Neural progenitor cell (in vitro differentiated cells): Measurements from ENCODE around the gene STX8. TPM values are rescaled to one million over a fixed set of nuclear protein-coding genes. Genes with fewer than 3 reads are reported as not detected.
A peak's percentile ranks its signal among the peaks of the same experiment; 100 is the strongest.

Source experiments
- DNase-seq: peaks from one replicate; pipeline ENCODE4 v3.0.0-alpha.2; 2016; ENCODE audit warnings: low spot score
- H2AFZ ChIP-seq: fragments of 200-600 bp; sonication (generic); replicated peaks from 2 replicates; pipeline ENCODE4 v1.6.1; 2016; ENCODE audit warnings: antibody characterized with exemption
- H3F3A ChIP-seq: fragments of 200-600 bp; sonication (generic); 2 replicates; pipeline ENCODE4 v1.6.1; 2016; ENCODE audit warnings: antibody characterized with exemption, low read depth
- H3K27ac ChIP-seq: fragments of 200-600 bp; sonication (generic); 2 replicates; pipeline ENCODE4 v1.5.1; 2016; ENCODE audit warnings: mild to moderate bottlenecking
- H3K27me3 ChIP-seq: fragments of 200-600 bp; sonication (generic); 2 replicates; pipeline ENCODE4 v1.6.1; 2016; ENCODE audit warnings: mild to moderate bottlenecking, moderate library complexity
- H3K36me3 ChIP-seq: fragments of 200-600 bp; sonication (generic); 2 replicates; pipeline ENCODE4 v1.5.1; 2016
- H3K4me1 ChIP-seq: fragments of 200-600 bp; sonication (generic); 2 replicates; pipeline ENCODE4 v1.6.1; 2016; ENCODE audit warnings: mixed run types
- H3K4me2 ChIP-seq: fragments of 200-600 bp; sonication (generic); 2 replicates; pipeline ENCODE4 v1.6.1; 2016
- H3K4me3 ChIP-seq: fragments of 200-600 bp; sonication (generic); 2 replicates; pipeline ENCODE4 v1.5.1; 2016
- H3K79me2 ChIP-seq: fragments of 200-600 bp; sonication (generic); 2 replicates; pipeline ENCODE4 v1.6.1; 2016; ENCODE audit warnings: low read depth
- H3K9ac ChIP-seq: fragments of 200-600 bp; sonication (generic); 2 replicates; pipeline ENCODE4 v1.6.1; 2016
- H3K9me3 ChIP-seq: fragments of 200-600 bp; sonication (generic); 2 replicates; pipeline ENCODE4 v1.5.1; 2016; ENCODE audit warnings: low read depth
- H4K20me1 ChIP-seq: fragments of 200-600 bp; sonication (generic); 2 replicates; pipeline ENCODE4 v1.6.1; 2016; ENCODE audit warnings: low read depth
- H3K27ac Mint-ChIP-seq: 3 replicates; pipeline ENCODE4 v1.8.0; 2021; ENCODE audit warnings: mixed read lengths
- H3K27me3 Mint-ChIP-seq: 2 replicates; pipeline ENCODE4 v1.8.0; 2022; ENCODE audit warnings: low read depth, mild to moderate bottlenecking, inconsistent platforms, moderate library complexity, mixed read lengths; ENCODE audit not compliant: insufficient read depth
- H3K36me3 Mint-ChIP-seq: 3 replicates; pipeline ENCODE4 v1.8.0; 2021; ENCODE audit warnings: mixed read lengths
- H3K4me1 Mint-ChIP-seq: 3 replicates; pipeline ENCODE4 v1.8.0; 2021; ENCODE audit warnings: mixed read lengths
- H3K4me3 Mint-ChIP-seq: 3 replicates; pipeline ENCODE4 v1.8.0; 2021; ENCODE audit warnings: mild to moderate bottlenecking, moderate library complexity, mixed read lengths
- H3K9me3 Mint-ChIP-seq: 3 replicates; pipeline ENCODE4 v1.8.0; 2020; ENCODE audit warnings: mixed read lengths
- CTCF ChIP-seq: fragments of 200-600 bp; sonication (generic); IDR thresholded peaks from 2 replicates; pipeline ENCODE4 v1.5.1; 2017; ENCODE audit warnings: antibody characterized with exemption, mild to moderate bottlenecking
- EZH2 ChIP-seq: fragments of 200-600 bp; sonication (generic); IDR thresholded peaks from 2 replicates; pipeline ENCODE4 v1.6.1; 2017; ENCODE audit warnings: antibody characterized with exemption, mild to moderate bottlenecking, moderate library complexity
- EZH2phosphoT487 ChIP-seq: fragments of 200-600 bp; sonication (generic); IDR thresholded peaks from 2 replicates; pipeline ENCODE4 v1.6.1; 2017; ENCODE audit warnings: antibody characterized with exemption
- total RNA-seq: library from RNA; depleted of rRNA; stranded (reverse); fragments of >200 nt; gene quantifications from 2 replicates; pipeline ENCODE4 v1.2.3, GENCODE V29; 2015; ENCODE audit warnings: low replicate concordance

Gene STX8
- total RNA-seq, 1 donor from 2014 or later: 79.7 TPM

GRCh38 chr17:9336817-9337216 lies 238.8 kb downstream of the STX8 start:
- H3K4me3 Mint-ChIP-seq: no peak overlapping the region
- peaks cover 15% of the 10 kb centered on the region for H3F3A ChIP-seq
- H3K9ac ChIP-seq: no peak overlapping the region
- no peak overlapping the region for H3K27ac Mint-ChIP-seq
- peaks cover 24% of the 10 kb centered on the region for H3K9me3 Mint-ChIP-seq
- H3K36me3 ChIP-seq: no peaks in the 10 kb centered on the region
- no peak overlapping the region for H3K4me3 ChIP-seq
- peaks cover 16% of the 10 kb centered on the region for H3K36me3 Mint-ChIP-seq
- peaks cover 8% of the 10 kb centered on the region for H3K9me3 ChIP-seq
- peaks cover 14% of the 10 kb centered on the region for H3K4me1 ChIP-seq
- no peak overlapping the region for H3K4me2 ChIP-seq
- no peaks in the 10 kb centered on the region for H3K27me3 ChIP-seq
- H2AFZ ChIP-seq: no peak overlapping the region
- no peak for DNase-seq
- TF ChIP-seq CTCF: no peak
- no peaks in the 10 kb centered on the region for H4K20me1 ChIP-seq
- peaks cover 8% of the 10 kb centered on the region for H3K4me1 Mint-ChIP-seq
- peaks cover 3% of the 10 kb centered on the region for H3K27me3 Mint-ChIP-seq
- no peak overlapping the region for H3K27ac ChIP-seq
- no peaks in the 10 kb centered on the region for H3K79me2 ChIP-seq

- peaks cover 35% of the 10 kb centered on the region for H3F3A ChIP-seq
- no peaks in the 10 kb centered on the region for H3K79me2 ChIP-seq
- peaks cover 8% of the 10 kb centered on the region for H3K9me3 ChIP-seq
- H3K27ac ChIP-seq: no peak overlapping the region
- no peaks in the 10 kb centered on the region for H3K36me3 ChIP-seq
- H3K4me3 Mint-ChIP-seq: no peak overlapping the region
- H3K9me3 Mint-ChIP-seq: peaks cover 24% of the 10 kb centered on the region
- H3K4me1 ChIP-seq: peaks cover 34% of the 10 kb centered on the region
- H4K20me1 ChIP-seq: peaks cover 7% of the 10 kb centered on the region
- no peak overlapping the region for H3K9ac ChIP-seq
- peaks cover 4% of the 10 kb centered on the region for H3K27me3 Mint-ChIP-seq
- no peak for DNase-seq
- TF ChIP-seq EZH2 (no peak), CTCF (no peak), EZH2phosphoT487 (no peak)
- no peak overlapping the region for H3K27ac Mint-ChIP-seq
- H3K4me3 ChIP-seq: no peak overlapping the region
- H3K4me2 ChIP-seq: no peak overlapping the region
- no peaks in the 10 kb centered on the region for H3K27me3 ChIP-seq
- H2AFZ ChIP-seq: no peak overlapping the region
- peaks cover 16% of the 10 kb centered on the region for H3K36me3 Mint-ChIP-seq
- peaks cover 28% of the 10 kb centered on the region for H3K4me1 Mint-ChIP-seq
Observed at GRCh38 chr17:9334536-9335446, 240.8 kb downstream of the STX8 start.

GRCh38 chr17:9332132-9332494 lies 243.5 kb downstream of the STX8 start:
- Histone ChIP-seq H2AFZ (no peak overlapping the region), H3K79me2 (no peaks in the 10 kb centered on the region), H3K27ac (peak overlapping the region; percentile 88), H3K4me3 (no peak overlapping the region), H3K27me3 (no peaks in the 10 kb centered on the region), H3K4me2 (peak overlapping the region; percentile 70), H3K36me3 (no peaks in the 10 kb centered on the region), H3K9me3 (peaks cover 8% of the 10 kb centered on the region), H4K20me1 (peaks cover 10% of the 10 kb centered on the region), H3K9ac (no peak overlapping the region), H3F3A (peaks cover 50% of the 10 kb centered on the region), H3K4me1 (peaks cover 42% of the 10 kb centered on the region)
- Mint-ChIP-seq H3K9me3 (peaks cover 24% of the 10 kb centered on the region), H3K27ac (peak overlapping the region; percentile 87), H3K4me3 (no peak overlapping the region), H3K4me1 (peaks cover 46% of the 10 kb centered on the region), H3K27me3 (peaks cover 2% of the 10 kb centered on the region), H3K36me3 (peaks cover 15% of the 10 kb centered on the region)
- no peak for DNase-seq
- TF ChIP-seq CTCF (no peak), EZH2phosphoT487 (no peak), EZH2 (no peak)
